H1 (cell line): ENCODE data around the gene GRM8. TPM values are rescaled to one million over a fixed set of nuclear protein-coding genes. Genes with fewer than 3 reads are reported as not detected.

Experiments
- TBP ChIP-seq: IDR thresholded peaks from 2 replicates; pipeline ENCODE4 v1.6.1; 2011; ENCODE audit warnings: low read depth, low read length, improper control_type of control experiment
- TCF12 ChIP-seq: IDR thresholded peaks from 2 replicates; pipeline ENCODE4 v1.6.1; 2011; ENCODE audit warnings: low read depth, mild to moderate bottlenecking, low read length
- polyA plus RNA-seq, 7 experiments: library from polyadenylated mRNA; depleted of rRNA in 3 of 7; stranded (reverse) in 5 of 7; unstranded in 2 of 7; fragments of >200 nt in 5 of 7; fragments of 200-250 nt in 2 of 7; gene quantifications; 1 replicate in 5 of 7; 2 replicates in 1 of 7; 4 replicates in 1 of 7; pipeline versions ENCODE4 v1.2.1 to v1.2.3, GENCODE V29; 2011 to 2013; ENCODE audit warnings: missing spikeins in 2 of 7, mixed read lengths in 2 of 7
- total RNA-seq: library from RNA; stranded (reverse); fragmentation: NEBNext Ultra II Directional; extraction: Animal tissue kit (Norgen Biotek cat#: 25700); gene quantifications from 2 replicates; pipeline ENCODE4 v1.2.1, GENCODE V29; 2021
- TF ChIP-seq, protein P1 (sequence below): fragments of 300-600 bp; sonication (generic); IDR thresholded peaks from 2 replicates; pipeline ENCODE4 v1.7.1; 2012; ENCODE audit warnings: low read length, moderate library complexity, mild to moderate bottlenecking, inconsistent platforms; ENCODE audit not compliant: insufficient replicate concordance
- TF ChIP-seq, protein P2 (sequence below): IDR thresholded peaks from 2 replicates; pipeline ENCODE4 v1.6.1; 2012; ENCODE audit warnings: inconsistent platforms

GRM8 gene
- total and polyA plus RNA-seq, 2 of the 8 experiments (the other 6 are each of a cell fraction or from before 2014, with no cell fraction given), result 2.6 to 2.8 TPM

DNA sequence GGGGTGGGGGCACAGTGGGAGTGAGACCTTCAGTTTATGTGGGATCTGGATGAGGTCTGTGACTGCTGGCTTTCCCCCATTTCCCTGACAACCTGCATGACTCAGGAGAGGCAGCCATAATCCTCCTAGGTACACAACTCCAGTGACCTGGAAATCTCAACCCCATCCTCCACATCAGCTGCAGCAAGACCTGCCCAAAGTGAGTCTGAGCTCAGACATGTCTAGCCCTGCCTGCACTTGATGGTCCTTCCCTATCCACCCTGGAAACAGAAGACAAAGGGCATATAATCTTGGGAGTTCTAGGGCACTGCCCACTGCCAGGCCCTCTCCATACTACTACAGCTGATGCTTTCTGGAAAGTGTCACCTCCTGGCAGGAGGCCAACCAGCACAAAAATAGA lies 75.6 kb downstream of the GRM8 start (continued):
- TF ChIP-seq, protein P1, sequence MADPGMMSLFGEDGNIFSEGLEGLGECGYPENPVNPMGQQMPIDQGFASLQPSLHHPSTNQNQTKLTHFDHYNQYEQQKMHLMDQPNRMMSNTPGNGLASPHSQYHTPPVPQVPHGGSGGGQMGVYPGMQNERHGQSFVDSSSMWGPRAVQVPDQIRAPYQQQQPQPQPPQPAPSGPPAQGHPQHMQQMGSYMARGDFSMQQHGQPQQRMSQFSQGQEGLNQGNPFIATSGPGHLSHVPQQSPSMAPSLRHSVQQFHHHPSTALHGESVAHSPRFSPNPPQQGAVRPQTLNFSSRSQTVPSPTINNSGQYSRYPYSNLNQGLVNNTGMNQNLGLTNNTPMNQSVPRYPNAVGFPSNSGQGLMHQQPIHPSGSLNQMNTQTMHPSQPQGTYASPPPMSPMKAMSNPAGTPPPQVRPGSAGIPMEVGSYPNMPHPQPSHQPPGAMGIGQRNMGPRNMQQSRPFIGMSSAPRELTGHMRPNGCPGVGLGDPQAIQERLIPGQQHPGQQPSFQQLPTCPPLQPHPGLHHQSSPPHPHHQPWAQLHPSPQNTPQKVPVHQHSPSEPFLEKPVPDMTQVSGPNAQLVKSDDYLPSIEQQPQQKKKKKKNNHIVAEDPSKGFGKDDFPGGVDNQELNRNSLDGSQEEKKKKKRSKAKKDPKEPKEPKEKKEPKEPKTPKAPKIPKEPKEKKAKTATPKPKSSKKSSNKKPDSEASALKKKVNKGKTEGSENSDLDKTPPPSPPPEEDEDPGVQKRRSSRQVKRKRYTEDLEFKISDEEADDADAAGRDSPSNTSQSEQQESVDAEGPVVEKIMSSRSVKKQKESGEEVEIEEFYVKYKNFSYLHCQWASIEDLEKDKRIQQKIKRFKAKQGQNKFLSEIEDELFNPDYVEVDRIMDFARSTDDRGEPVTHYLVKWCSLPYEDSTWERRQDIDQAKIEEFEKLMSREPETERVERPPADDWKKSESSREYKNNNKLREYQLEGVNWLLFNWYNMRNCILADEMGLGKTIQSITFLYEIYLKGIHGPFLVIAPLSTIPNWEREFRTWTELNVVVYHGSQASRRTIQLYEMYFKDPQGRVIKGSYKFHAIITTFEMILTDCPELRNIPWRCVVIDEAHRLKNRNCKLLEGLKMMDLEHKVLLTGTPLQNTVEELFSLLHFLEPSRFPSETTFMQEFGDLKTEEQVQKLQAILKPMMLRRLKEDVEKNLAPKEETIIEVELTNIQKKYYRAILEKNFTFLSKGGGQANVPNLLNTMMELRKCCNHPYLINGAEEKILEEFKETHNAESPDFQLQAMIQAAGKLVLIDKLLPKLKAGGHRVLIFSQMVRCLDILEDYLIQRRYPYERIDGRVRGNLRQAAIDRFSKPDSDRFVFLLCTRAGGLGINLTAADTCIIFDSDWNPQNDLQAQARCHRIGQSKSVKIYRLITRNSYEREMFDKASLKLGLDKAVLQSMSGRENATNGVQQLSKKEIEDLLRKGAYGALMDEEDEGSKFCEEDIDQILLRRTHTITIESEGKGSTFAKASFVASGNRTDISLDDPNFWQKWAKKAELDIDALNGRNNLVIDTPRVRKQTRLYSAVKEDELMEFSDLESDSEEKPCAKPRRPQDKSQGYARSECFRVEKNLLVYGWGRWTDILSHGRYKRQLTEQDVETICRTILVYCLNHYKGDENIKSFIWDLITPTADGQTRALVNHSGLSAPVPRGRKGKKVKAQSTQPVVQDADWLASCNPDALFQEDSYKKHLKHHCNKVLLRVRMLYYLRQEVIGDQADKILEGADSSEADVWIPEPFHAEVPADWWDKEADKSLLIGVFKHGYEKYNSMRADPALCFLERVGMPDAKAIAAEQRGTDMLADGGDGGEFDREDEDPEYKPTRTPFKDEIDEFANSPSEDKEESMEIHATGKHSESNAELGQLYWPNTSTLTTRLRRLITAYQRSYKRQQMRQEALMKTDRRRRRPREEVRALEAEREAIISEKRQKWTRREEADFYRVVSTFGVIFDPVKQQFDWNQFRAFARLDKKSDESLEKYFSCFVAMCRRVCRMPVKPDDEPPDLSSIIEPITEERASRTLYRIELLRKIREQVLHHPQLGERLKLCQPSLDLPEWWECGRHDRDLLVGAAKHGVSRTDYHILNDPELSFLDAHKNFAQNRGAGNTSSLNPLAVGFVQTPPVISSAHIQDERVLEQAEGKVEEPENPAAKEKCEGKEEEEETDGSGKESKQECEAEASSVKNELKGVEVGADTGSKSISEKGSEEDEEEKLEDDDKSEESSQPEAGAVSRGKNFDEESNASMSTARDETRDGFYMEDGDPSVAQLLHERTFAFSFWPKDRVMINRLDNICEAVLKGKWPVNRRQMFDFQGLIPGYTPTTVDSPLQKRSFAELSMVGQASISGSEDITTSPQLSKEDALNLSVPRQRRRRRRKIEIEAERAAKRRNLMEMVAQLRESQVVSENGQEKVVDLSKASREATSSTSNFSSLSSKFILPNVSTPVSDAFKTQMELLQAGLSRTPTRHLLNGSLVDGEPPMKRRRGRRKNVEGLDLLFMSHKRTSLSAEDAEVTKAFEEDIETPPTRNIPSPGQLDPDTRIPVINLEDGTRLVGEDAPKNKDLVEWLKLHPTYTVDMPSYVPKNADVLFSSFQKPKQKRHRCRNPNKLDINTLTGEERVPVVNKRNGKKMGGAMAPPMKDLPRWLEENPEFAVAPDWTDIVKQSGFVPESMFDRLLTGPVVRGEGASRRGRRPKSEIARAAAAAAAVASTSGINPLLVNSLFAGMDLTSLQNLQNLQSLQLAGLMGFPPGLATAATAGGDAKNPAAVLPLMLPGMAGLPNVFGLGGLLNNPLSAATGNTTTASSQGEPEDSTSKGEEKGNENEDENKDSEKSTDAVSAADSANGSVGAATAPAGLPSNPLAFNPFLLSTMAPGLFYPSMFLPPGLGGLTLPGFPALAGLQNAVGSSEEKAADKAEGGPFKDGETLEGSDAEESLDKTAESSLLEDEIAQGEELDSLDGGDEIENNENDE, result no peak
- TF ChIP-seq TCF12 (no peak), TBP (no peak)
- TF ChIP-seq, protein P2, sequence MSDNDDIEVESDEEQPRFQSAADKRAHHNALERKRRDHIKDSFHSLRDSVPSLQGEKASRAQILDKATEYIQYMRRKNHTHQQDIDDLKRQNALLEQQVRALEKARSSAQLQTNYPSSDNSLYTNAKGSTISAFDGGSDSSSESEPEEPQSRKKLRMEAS, result no peak
- TF ChIP-seq, all 59 proteins: peak for 0
